Kidney (tissue), 14 donors: ENCODE measurements around the gene HS1BP3. TPM values are rescaled to one million over a fixed set of nuclear protein-coding genes. Genes with fewer than 3 reads are reported as not detected.

Experiments
- DNase-seq, 5 donors: peaks; one replicate each; pipeline ENCODE4 v3.0.0-alpha.2; 2013 to 2020
- FAIRE-seq: peaks from 2 replicates; lab custom pipeline; 2012; peaks lifted over from hg19 to GRCh38; lab: Jason Lieb, UNC
- H3K27ac ChIP-seq, 2 donors: one replicate each; pipeline ENCODE4 v1.7.0; 2013; ENCODE audit warnings: low read depth in 2 of 2, low read length in 2 of 2, inconsistent platforms in 1 of 2
- H3K27me3 ChIP-seq: one replicate; pipeline ENCODE4 v1.7.1; 2013; ENCODE audit warnings: low read length, inconsistent platforms; ENCODE audit not compliant: control insufficient read depth, insufficient read depth
- H3K36me3 ChIP-seq, 3 donors: one replicate each; pipeline versions ENCODE4 v1.7.0 to v1.7.1; 2013; ENCODE audit warnings: low read length in 3 of 3, control low read depth in 1 of 3, inconsistent platforms in 1 of 3; ENCODE audit not compliant: insufficient read depth in 3 of 3, control insufficient read depth in 2 of 3
- H3K4me1 ChIP-seq, 3 donors: one replicate each; pipeline versions ENCODE4 v1.7.0 to v1.7.1; 2013; ENCODE audit warnings: low read length in 3 of 3, inconsistent platforms in 1 of 3, low read depth in 1 of 3; ENCODE audit not compliant: control insufficient read depth in 2 of 3, insufficient read depth in 2 of 3
- H3K4me3 ChIP-seq, 3 donors: one replicate each; pipeline versions ENCODE4 v1.7.0 to v1.8.1; 2013; ENCODE audit warnings: low read length in 3 of 3, control low read depth in 1 of 3, inconsistent platforms in 1 of 3
- H3K9ac ChIP-seq, 3 donors: one replicate each; pipeline versions ENCODE4 v1.7.0 to v1.7.1; 2013; ENCODE audit warnings: low read length in 3 of 3, control low read depth in 1 of 3, inconsistent platforms in 1 of 3
- H3K9me3 ChIP-seq, 3 donors: one replicate each; pipeline versions ENCODE4 v1.7.0 to v1.7.1; 2013; ENCODE audit warnings: low read length in 3 of 3, control low read depth in 1 of 3, inconsistent platforms in 1 of 3; ENCODE audit not compliant: control insufficient read depth in 2 of 3, insufficient read depth in 1 of 3
- intact Hi-C: fragments of 100-400 bp; cut with DNase I; formaldehyde crosslinking; loops from one replicate; pipeline ENCODE4 v1.11.1; 2022
- polyA plus RNA-seq: library from polyadenylated mRNA; stranded (reverse); fragments of 350-450 nt; fragmentation: Illumina TruSeq; extraction: RNeasy Lipid Tissue Mini Kit (QIAGEN cat#74804); gene quantifications from one replicate; pipeline ENCODE4 v1.2.3, GENCODE V29; 2014; ENCODE audit warnings: low read depth, low replicate concordance; ENCODE audit not compliant: insufficient read depth
- total RNA-seq: library from RNA; stranded (reverse); fragmentation: NEBNext Ultra II Directional; extraction: Animal tissue kit (Norgen Biotek cat#: 25700); gene quantifications from one replicate; pipeline ENCODE4 v1.2.1, GENCODE V29; 2021
- TF ChIP-seq, protein P1 (sequence below): IDR thresholded peaks from 3 replicates; pipeline ENCODE4 v1.5.1; 2012; ENCODE audit warnings: mild to moderate bottlenecking, moderate library complexity, borderline replicate concordance; ENCODE audit not compliant: insufficient read depth; ENCODE audit errors: extremely low read depth
- donor health status: control.
- donor health status: control.
- donor health status: control.
- donor health status: control.
- donor health status: control.
- donor health status: DM: yes; HTN: yes; CAD: no.
- donor health status: Normal renal cell carcinoma (clear cell type).

Gene HS1BP3
- total and polyA plus RNA-seq, 2 donors from 2014 or later = 35.5 to 37.5 TPM

- FAIRE-seq (no peak), DNase-seq (peak in 1 of 5 donors; percentile 37)
- Histone ChIP-seq H3K27me3 (no peaks in the 10 kb centered on the region), H3K36me3 (peaks cover 0 to 9% (median 5%) of the 10 kb centered on the region in 3 donors), H3K27ac (no peak overlapping the region), H3K9me3 (no peaks in the 10 kb centered on the region), H3K9ac (no peak overlapping the region), H3K4me1 (peaks cover 0 to 19% (median 16%) of the 10 kb centered on the region in 3 donors), H3K4me3 (no peak overlapping the region)
- TF ChIP-seq, protein P1, sequence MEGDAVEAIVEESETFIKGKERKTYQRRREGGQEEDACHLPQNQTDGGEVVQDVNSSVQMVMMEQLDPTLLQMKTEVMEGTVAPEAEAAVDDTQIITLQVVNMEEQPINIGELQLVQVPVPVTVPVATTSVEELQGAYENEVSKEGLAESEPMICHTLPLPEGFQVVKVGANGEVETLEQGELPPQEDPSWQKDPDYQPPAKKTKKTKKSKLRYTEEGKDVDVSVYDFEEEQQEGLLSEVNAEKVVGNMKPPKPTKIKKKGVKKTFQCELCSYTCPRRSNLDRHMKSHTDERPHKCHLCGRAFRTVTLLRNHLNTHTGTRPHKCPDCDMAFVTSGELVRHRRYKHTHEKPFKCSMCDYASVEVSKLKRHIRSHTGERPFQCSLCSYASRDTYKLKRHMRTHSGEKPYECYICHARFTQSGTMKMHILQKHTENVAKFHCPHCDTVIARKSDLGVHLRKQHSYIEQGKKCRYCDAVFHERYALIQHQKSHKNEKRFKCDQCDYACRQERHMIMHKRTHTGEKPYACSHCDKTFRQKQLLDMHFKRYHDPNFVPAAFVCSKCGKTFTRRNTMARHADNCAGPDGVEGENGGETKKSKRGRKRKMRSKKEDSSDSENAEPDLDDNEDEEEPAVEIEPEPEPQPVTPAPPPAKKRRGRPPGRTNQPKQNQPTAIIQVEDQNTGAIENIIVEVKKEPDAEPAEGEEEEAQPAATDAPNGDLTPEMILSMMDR = no peak
- intact Hi-C loops = no loop called here
Observed at GRCh38 chr2:20632446-20632990, 18.4 kb downstream of the HS1BP3 start.

DNA sequence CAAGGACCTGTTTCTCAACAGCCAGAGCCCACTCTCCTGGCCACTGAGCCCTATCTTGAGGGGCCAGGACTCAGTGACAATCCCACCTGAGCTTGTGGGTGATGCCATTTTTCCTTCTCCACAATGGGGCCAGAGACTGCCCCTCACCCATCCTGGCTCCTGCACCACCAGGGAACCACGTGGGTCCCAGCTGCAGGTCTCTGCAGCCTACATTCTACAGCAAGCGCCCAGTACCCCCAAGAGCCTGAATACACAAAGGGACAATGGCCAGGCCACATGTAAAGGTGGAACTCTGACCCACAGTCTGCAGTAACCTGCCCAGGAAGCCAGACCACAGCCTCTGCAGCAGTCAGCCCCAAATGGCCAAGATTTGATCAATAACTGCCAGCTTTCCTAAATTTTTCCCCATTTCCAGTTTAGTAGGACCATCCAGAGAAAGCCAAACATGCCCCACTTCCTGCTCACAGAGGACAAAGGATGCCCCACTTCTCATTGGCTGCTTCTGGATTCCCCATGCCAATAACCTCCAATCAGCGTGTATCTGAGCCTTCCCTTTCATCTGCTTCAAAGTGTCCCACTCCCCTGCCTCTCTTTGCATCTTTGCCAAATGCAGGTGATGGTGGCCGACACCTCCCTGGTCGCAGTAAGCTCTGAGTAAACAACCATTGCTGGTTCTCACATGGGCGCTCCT is 19.1 kb downstream of the HS1BP3 start:
- intact Hi-C loops = no loop called here
- FAIRE-seq = no peak
- H3K4me3 ChIP-seq = no peak overlapping the region
- DNase-seq = peak in 1 of 5 donors; percentile 36
- H3K9me3 ChIP-seq = no peaks in the 10 kb centered on the region
- H3K9ac ChIP-seq = no peak overlapping the region
- TF ChIP-seq, protein P1 = no peak
- H3K27ac ChIP-seq = no peak overlapping the region
- H3K36me3 ChIP-seq = peaks cover 0 to 8% (median 5%) of the 10 kb centered on the region in 3 donors
- peaks cover 0 to 22% (median 19%) of the 10 kb centered on the region in 3 donors for H3K4me1 ChIP-seq
- no peaks in the 10 kb centered on the region for H3K27me3 ChIP-seq

GRCh38 chr2:20630967-20631366 is 19.9 kb downstream of the HS1BP3 start:
- Histone ChIP-seq H3K9ac (no peak overlapping the region), H3K27me3 (no peaks in the 10 kb centered on the region), H3K4me3 (no peak overlapping the region), H3K36me3 (peaks cover 0 to 5% (median under 1%) of the 10 kb centered on the region in 3 donors), H3K27ac (no peak overlapping the region), H3K4me1 (peaks cover 0 to 28% (median 21%) of the 10 kb centered on the region in 3 donors), H3K9me3 (no peaks in the 10 kb centered on the region)
- FAIRE-seq (no peak), DNase-seq (no peak)
- TF ChIP-seq, protein P1 = no peak
- intact Hi-C loops = no loop called here
